GM12878 (cell line): ENCODE measurements around the gene MPP1. TPM values are rescaled to one million over a fixed set of nuclear protein-coding genes. Genes with fewer than 3 reads are reported as not detected.

Experiments
- ATAC-seq: fragments of 200-7000 bp; cut with Tn5 transposase; 3 replicates; pipeline ENCODE4 v1.9.1; 2020; ENCODE audit warnings: mild to moderate bottlenecking, moderate library complexity
- BruUV-seq: library from RNA; stranded (reverse); fragments of 400-500 nt; replicated peaks from 2 replicates; lab custom pipeline; 2021; lab: Mats Ljungman, UMichigan
- CTCF ChIA-PET: fragments of 300-600 bp; sonication (Branson Sonifier 250); formaldehyde crosslinking; extraction: SDS; loops from one replicate; lab custom pipeline; 2021; ENCODE audit warnings: inconsistent platforms; lab: Yijun Ruan, JAX
- POLR2A ChIA-PET: fragments of 350-600 bp; formaldehyde crosslinking; extraction: SDS; loops from one replicate; lab custom pipeline; 2021; ENCODE audit warnings: inconsistent platforms; lab: Charles Lee
- RAD21 ChIA-PET: fragments of 300-600 bp; sonication (Branson Sonifier 250); formaldehyde crosslinking; loops from one replicate; lab custom pipeline; 2023; ENCODE audit warnings: antibody characterized with exemption; ENCODE audit not compliant: unreplicated experiment; lab: Charles Lee
- SMC1A ChIA-PET: fragments of 300-600 bp; sonication (Branson Sonifier 250); formaldehyde crosslinking; loops from one replicate; lab custom pipeline; 2023; ENCODE audit not compliant: unreplicated experiment, uncharacterized antibody; lab: Charles Lee
- DNase-seq: peaks from one replicate; pipeline ENCODE4 v3.0.0-alpha.2; 2011; ENCODE audit warnings: low read depth, low spot score
- FAIRE-seq: peaks from 3 replicates; lab custom pipeline; 2011; peaks lifted over from hg19 to GRCh38; lab: Jason Lieb, UNC
- H2AFZ ChIP-seq: 2 replicates; pipeline ENCODE4 v1.6.0; 2011; ENCODE audit warnings: low read depth, low read length, control low read depth; ENCODE audit not compliant: control insufficient read depth
- H3K27ac ChIP-seq: 2 replicates; pipeline ENCODE4 v1.5.1; 2011; ENCODE audit warnings: control low read depth; ENCODE audit not compliant: control insufficient read depth, insufficient read depth
- H3K27me3 ChIP-seq, 2 experiments: replicated peaks in 1 of 2; 2 replicates each; pipeline versions ENCODE4 v1.6.0 to v1.6.1; 2011; ENCODE audit warnings: low read length in 1 of 2; ENCODE audit not compliant: control insufficient read depth in 2 of 2, insufficient read depth in 2 of 2
- H3K36me3 ChIP-seq, 2 experiments: 2 replicates each; pipeline ENCODE4 v1.5.1; 2011; ENCODE audit warnings: low read length in 1 of 2; ENCODE audit not compliant: control insufficient read depth in 2 of 2, insufficient read depth in 2 of 2
- H3K4me1 ChIP-seq: 2 replicates; pipeline ENCODE4 v1.6.1; 2011; ENCODE audit warnings: mild to moderate bottlenecking, low read length, moderate library complexity, mixed read lengths; ENCODE audit not compliant: control insufficient read depth, insufficient read depth
- H3K4me2 ChIP-seq: 2 replicates; pipeline ENCODE4 v1.6.0; 2011; ENCODE audit warnings: control low read depth; ENCODE audit not compliant: control insufficient read depth, insufficient read depth
- H3K4me3 ChIP-seq: fragments of 200-600 bp; sonication (generic); 2 replicates; pipeline ENCODE4 v1.5.1; 2016
- H3K79me2 ChIP-seq: 2 replicates; pipeline ENCODE4 v1.6.0; 2011; ENCODE audit warnings: low read length; ENCODE audit not compliant: control insufficient read depth, insufficient read depth
- H3K9ac ChIP-seq: 2 replicates; pipeline ENCODE4 v1.8.0; 2011; ENCODE audit warnings: low read length, control low read depth, mixed read lengths; ENCODE audit not compliant: control insufficient read depth, insufficient read depth
- H3K9me3 ChIP-seq: replicated peaks from 3 replicates; pipeline ENCODE4 v1.5.1; 2011; ENCODE audit warnings: mild to moderate bottlenecking, low read length; ENCODE audit not compliant: control insufficient read depth, insufficient read depth
- H4K20me1 ChIP-seq: 2 replicates; pipeline ENCODE4 v1.6.0; 2011; ENCODE audit not compliant: control insufficient read depth, insufficient read depth
- CEBPZ ChIP-seq: fragments of 150-350 bp; IDR thresholded peaks from 2 replicates; pipeline ENCODE4 v1.6.1; 2016; ENCODE audit warnings: low read depth, low read length
- CHD1 ChIP-seq: IDR thresholded peaks from 2 replicates; pipeline ENCODE4 v1.6.1; 2012; ENCODE audit warnings: low read depth, low read length, improper control_type of control experiment
- ELK1 ChIP-seq: IDR thresholded peaks from 2 replicates; pipeline ENCODE4 v1.6.1; 2012; ENCODE audit warnings: low read depth, low read length, improper control_type of control experiment
- EP300 ChIP-seq, 2 experiments: fragments of 150-350 bp in 1 of 2; IDR thresholded peaks; 2 replicates each; pipeline ENCODE4 v1.6.1; 2011 to 2012; ENCODE audit warnings: low read depth in 2 of 2, low read length in 2 of 2, borderline replicate concordance in 1 of 2, improper control_type of control experiment in 1 of 2, inconsistent platforms in 1 of 2; ENCODE audit not compliant: control insufficient read depth in 1 of 2
- SREBF1 ChIP-seq: IDR thresholded peaks from 2 replicates; pipeline ENCODE4 v1.6.1; 2012; ENCODE audit warnings: mild to moderate bottlenecking, low read length
- WGBS: methylation state at CpG from one replicate; pipeline ENCODE4 v1.1.6; 2016; ENCODE audit warnings: low lambda C conversion rate; ENCODE audit not compliant: insufficient replicate concordance, insufficient coverage; ENCODE audit errors: missing lambda C conversion rate; 5-methylcytosine and 5-hydroxymethylcytosine counted together
- in situ Hi-C: fragments of 300-500 bp; cut with MboI; formaldehyde crosslinking; loops from 9 replicates; pipeline ENCODE4 v1.14.3; 2018; ENCODE audit warnings: mixed read lengths
- intact Hi-C: fragments of 100-400 bp; cut with micrococcal nuclease; formaldehyde crosslinking; loops from one replicate; pipeline ENCODE4 v1.14.2; 2022; ENCODE audit not compliant: unreplicated experiment
- polyA plus RNA-seq, 11 experiments: library from polyadenylated mRNA; depleted of rRNA in 4 of 11; unstranded in 6 of 11; stranded (reverse) in 5 of 11; fragments of >200 nt; fragmentation: Nextera tagmentation in 4 of 11; fragmentation: Illumina TruSeq in 1 of 11; extraction: Ambion mirVana in 4 of 11; extraction: Trizol in 1 of 11; gene quantifications; 1 replicate in 1 of 11; 2 replicates in 10 of 11; pipeline versions ENCODE4 v1.2.1 to v1.2.3, GENCODE V29; 2011 to 2016; ENCODE audit warnings: inconsistent platforms in 2 of 11, missing spikeins in 2 of 11, low read depth in 1 of 11
- total RNA-seq, 4 experiments: library from RNA; depleted of rRNA in 3 of 4; stranded (reverse); fragments of >200 nt in 3 of 4; fragmentation: Illumina TruSeq in 1 of 4; extraction: Trizol in 1 of 4; gene quantifications; 2 replicates each; pipeline versions ENCODE4 v1.2.1 to v1.2.3, GENCODE V29; 2013 to 2021

The MPP1 gene
- total and polyA plus RNA-seq, 10 of the 15 experiments (the other 5 are each of a cell fraction or from before 2014, with no cell fraction given) = 1.9 to 20.1 (median 14.8) TPM

DNA sequence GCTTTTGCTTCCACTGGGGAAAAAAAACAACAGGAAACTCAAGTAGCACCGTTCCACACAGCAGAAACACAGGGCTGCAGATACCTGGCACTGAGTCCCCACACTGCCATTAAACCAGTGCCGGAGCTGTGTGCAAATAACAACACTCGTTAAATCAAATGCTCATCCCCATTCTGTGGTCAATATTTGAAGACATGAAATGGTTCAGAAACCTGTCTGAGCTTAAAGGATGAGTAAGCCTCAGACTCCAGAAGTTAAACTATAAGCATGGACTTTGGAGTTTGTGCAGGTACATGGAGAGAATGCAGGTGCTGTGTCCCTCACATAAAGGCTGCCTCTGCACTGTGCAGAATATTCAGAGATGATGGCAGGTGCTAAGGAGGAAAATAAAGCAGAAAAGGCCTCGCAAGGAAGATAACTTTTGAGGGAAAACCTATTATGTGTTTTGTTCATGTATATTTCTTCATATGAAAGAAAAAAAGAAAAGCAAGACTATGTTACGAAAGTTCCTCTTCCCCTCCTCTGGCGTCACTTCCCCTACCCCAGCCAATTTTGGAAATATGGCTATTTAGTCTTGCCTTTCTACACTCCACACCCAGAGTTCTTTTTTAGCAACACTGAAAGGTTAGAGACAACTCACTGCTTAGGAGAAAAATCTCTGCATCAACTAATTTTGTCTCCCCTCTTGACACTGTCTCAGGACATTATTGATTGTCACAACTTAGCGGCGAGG lies 4.6 kb downstream of the MPP1 start:
- DNase-seq = no peak
- Histone ChIP-seq H3K4me3 (no peak overlapping the region), H3K4me1 (no peaks in the 10 kb centered on the region), H3K9me3 (no peaks in the 10 kb centered on the region; the same call in 2 of the 3 replicates), H3K36me3 (no peaks in the 10 kb centered on the region), H4K20me1 (no peaks in the 10 kb centered on the region), H3K9ac (no peak overlapping the region), H3K79me2 (no peaks in the 10 kb centered on the region), H3K27ac (no peak overlapping the region), H2AFZ (no peak overlapping the region), H3K4me2 (no peak overlapping the region), H3K27me3 (no peaks in the 10 kb centered on the region)
- TF ChIP-seq EP300 (IDR thresholded peaks at IDR 0.05; ENCODE audit: borderline replicate concordance in 1 of 2, control insufficient read depth in 1 of 2, low read depth in 2 of 2, low read length in 2 of 2) = no peak
- no peak for TF ChIP-seq CHD1
- no peak for TF ChIP-seq CEBPZ
- TF ChIP-seq ELK1 = no peak
- TF ChIP-seq SREBF1 = no peak
- in situ Hi-C loops (no loop called here), intact Hi-C loops (no loop called here)
- ChIA-PET RAD21 (no interaction called here), POLR2A (no interaction called here), CTCF (no interaction called here), SMC1A (no interaction called here)
- 53% methylated on average over 8 of the region's 8 CpGs for WGBS
- BruUV-seq = no TSS peak
- no peak for ATAC-seq
- FAIRE-seq = no peak
